ENCODE measurements around the gene RNF5.
A peak's percentile ranks its signal among the peaks of the same experiment; 100 is the strongest.
"Not testable (repeated sequence)": the region's sequence is repeated elsewhere in the genome, so short reads cannot be mapped to it uniquely, and the experiment has no call there.

RNF5 gene, protein sequence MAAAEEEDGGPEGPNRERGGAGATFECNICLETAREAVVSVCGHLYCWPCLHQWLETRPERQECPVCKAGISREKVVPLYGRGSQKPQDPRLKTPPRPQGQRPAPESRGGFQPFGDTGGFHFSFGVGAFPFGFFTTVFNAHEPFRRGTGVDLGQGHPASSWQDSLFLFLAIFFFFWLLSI

DNA sequence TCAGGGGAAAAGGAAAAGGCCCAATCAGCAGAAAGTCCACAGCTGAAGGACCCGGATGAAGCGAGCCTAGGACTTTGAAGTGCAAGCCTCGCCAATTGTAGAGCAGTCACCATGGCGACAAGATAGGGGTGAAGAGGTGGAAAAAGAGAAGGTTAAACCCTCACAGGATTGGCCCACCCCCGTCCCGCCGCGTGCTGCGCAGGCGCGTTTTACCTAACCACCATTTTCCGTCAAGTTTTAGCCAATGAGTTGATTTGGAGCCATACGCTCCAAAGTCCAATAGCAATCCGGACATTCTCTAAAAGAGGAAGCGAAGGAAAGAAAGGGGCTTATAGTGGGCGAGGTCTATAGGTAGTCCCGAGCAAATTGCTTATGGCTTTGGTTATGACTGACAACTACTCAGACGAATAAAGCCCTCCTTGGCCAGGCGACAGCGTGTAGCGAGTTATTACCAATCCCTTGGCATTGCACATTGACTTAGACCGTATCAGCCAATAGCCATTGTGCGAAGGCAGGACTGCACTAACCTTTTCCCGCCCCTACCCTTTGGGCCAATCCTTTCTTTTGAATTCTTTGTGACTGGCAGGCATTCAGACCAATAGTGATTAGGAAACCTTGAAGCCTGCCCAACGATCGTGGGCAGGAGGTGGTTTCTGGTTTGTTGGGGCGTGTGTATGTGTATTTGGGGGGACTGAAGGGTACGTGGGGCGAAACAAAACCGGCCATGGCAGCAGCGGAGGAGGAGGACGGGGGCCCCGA, at the start of gene RNF5:
Gene RNF5 (plus strand): TSS at position 618 of the 759 bp plus-strand sequence. CDS start 107 bp downstream, at position 725.
- Mint-ChIP-seq H3K4me1 (peaks cover 79% of the 10 kb centered on the region), H3K9me3 (no peaks in the 10 kb centered on the region), H3K27me3 (no peaks in the 10 kb centered on the region), H3K27ac (peak within 1 kb of the TSS; percentile 98), H3K36me3 (peaks cover 7% of the 10 kb centered on the region), H3K4me3 (peak within 1 kb of the TSS; percentile 93)

DNA sequence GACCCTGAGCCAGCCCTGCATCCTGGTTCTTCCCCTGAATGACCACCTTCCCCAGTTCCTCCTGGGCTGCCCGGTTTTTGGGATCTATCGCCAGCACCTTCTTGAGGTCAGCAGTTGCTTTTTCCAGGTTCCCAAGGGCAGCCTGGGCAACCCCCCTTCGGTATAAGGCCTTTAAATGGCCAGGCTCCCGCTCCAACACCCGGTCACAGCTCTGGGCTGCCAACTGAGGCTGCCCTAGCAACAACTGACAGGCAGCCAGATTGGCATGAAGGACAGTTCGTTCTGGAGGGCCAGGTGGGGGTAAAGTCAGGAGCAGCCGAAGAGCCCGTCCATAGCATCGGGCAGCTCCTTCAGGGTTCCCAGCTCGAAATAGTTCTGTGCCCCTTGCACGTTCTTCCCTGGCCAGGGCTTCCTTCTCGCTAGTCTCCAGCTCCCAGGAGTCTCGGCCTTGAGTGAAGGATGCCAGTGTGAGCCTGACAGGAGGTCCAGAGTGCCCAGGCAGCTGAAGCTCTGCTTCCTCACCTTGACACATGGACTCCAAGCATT, 49.4 kb upstream of the RNF5 start:
- H3K27ac Mint-ChIP-seq: peak overlapping the region; percentile 30
- H3K4me3 Mint-ChIP-seq: peak overlapping the region; percentile 99
- H3K27me3 Mint-ChIP-seq: no peaks in the 10 kb centered on the region
- no peaks in the 10 kb centered on the region for H3K9me3 Mint-ChIP-seq
- peaks cover 7% of the 10 kb centered on the region for H3K36me3 Mint-ChIP-seq
- peaks cover 48% of the 10 kb centered on the region for H3K4me1 Mint-ChIP-seq

- Mint-ChIP-seq H3K27me3 (no peaks in the 10 kb centered on the region), H3K4me3 (peak overlapping the region; percentile 99), H3K4me1 (peaks cover 42% of the 10 kb centered on the region)
These were observed 48.7 kb upstream of the RNF5 start for GRCh38 chr6:32129297-32130088.

DNA sequence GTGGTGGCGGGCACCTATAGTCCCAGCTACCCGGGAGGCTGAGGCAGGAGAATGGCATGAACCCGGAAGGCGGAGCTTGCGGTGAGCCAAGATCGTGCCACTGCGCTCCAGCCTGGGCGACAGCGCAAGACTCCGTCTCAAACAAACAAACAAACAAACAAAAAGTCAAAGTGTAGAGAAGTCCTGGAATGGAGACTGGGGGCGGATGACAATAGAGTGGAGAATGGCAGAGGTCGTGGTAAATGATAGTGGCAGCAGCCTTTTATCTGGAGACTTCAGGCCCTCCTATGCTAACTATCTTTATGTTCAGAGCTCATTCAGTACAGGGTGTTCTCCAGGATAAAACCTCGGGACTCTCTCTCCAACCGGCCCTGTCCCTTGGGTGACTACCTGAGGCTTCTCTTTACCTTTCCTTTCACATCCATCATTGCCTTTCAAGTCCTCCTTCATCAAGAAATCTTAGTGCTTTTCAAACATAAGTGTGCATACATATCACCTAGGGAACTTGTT, 46.7 kb upstream of the RNF5 start:
- Mint-ChIP-seq H3K4me3 (peak overlapping the region; percentile 19), H3K27ac (peak overlapping the region; percentile 23), H3K4me1 (peaks cover 32% of the 10 kb centered on the region)

More at GRCh38 chr6:32129297-32130088, 48.7 kb upstream of the RNF5 start:
- Mint-ChIP-seq H3K27ac (peak overlapping the region; percentile 90), H3K36me3 (peaks cover 3% of the 10 kb centered on the region), H3K9me3 (no peaks in the 10 kb centered on the region)

DNA sequence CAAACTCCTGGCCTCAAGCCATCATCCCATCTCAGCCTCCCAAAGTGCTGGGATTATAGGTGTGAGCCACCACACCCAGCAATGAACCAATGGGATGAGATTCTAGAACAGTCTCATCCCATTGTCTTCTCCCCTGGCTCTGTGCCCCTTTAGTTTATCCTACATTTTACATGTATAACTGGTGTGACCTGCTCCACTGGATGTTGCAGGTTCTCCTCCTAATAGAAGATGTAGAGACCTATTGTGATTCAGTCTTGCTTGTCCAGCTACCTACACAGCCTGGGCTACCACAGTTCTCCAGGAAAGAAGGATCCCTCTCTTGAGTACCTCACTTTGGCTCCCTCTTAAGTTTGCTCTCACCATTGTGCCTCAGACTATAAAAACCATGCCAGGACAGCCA, 46.1 kb upstream of the RNF5 start:
- no peak overlapping the region for H3K27ac Mint-ChIP-seq
- H3K9me3 Mint-ChIP-seq: no peaks in the 10 kb centered on the region
- H3K4me1 Mint-ChIP-seq: peaks cover 25% of the 10 kb centered on the region

More for the DNA sequence above, 46.7 kb upstream of the RNF5 start:
- H3K27me3 Mint-ChIP-seq: no peaks in the 10 kb centered on the region
- no peaks in the 10 kb centered on the region for H3K36me3 Mint-ChIP-seq
- H3K9me3 Mint-ChIP-seq: no peaks in the 10 kb centered on the region

GRCh38 chr6:32133786-32134185, 44.4 kb upstream of the RNF5 start:
- Mint-ChIP-seq H3K27me3 (no peaks in the 10 kb centered on the region), H3K4me3 (no peak overlapping the region), H3K4me1 (peaks cover 12% of the 10 kb centered on the region), H3K9me3 (no peaks in the 10 kb centered on the region), H3K36me3 (no peaks in the 10 kb centered on the region), H3K27ac (no peak overlapping the region)

More for the DNA sequence above, 46.1 kb upstream of the RNF5 start:
- Mint-ChIP-seq H3K27me3 (no peaks in the 10 kb centered on the region), H3K36me3 (no peaks in the 10 kb centered on the region), H3K4me3 (no peak overlapping the region)

DNA sequence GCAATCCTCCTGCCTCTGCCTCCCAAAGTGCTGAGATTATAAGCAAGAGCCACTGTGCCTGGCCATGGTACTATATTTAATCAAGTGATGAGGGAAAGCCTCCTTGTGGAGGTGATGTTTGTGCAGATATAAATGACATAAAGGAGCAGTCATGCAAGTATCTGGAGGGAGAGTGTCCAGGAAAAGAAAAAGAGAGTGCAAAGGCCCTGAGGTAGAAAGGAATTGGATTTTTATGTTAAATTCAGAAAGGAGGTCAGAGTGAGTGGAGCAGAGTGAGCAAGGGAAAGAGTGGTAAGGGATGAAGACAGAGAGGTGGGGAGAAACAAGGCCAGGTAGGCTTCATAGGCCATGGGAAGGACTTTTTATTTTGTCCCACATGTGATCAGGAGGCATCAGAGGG, 40.8 kb upstream of the RNF5 start:
- Mint-ChIP-seq H3K9me3 (no peaks in the 10 kb centered on the region), H3K4me3 (no peak overlapping the region), H3K27me3 (no peaks in the 10 kb centered on the region), H3K36me3 (no peaks in the 10 kb centered on the region), H3K27ac (no peak overlapping the region), H3K4me1 (no peaks in the 10 kb centered on the region)

GRCh38 chr6:32139590-32139989, 38.6 kb upstream of the RNF5 start:
- H3K4me3 Mint-ChIP-seq: no peak overlapping the region
- no peaks in the 10 kb centered on the region for H3K36me3 Mint-ChIP-seq
- H3K9me3 Mint-ChIP-seq: no peaks in the 10 kb centered on the region
- no peak overlapping the region for H3K27ac Mint-ChIP-seq
- no peaks in the 10 kb centered on the region for H3K4me1 Mint-ChIP-seq
- H3K27me3 Mint-ChIP-seq: no peaks in the 10 kb centered on the region

- no peaks in the 10 kb centered on the region for H3K9me3 Mint-ChIP-seq
- H3K4me1 Mint-ChIP-seq: no peaks in the 10 kb centered on the region
- peak overlapping the region; percentile 2 for H3K27ac Mint-ChIP-seq
- no peaks in the 10 kb centered on the region for H3K27me3 Mint-ChIP-seq
- no peak overlapping the region for H3K4me3 Mint-ChIP-seq
- no peaks in the 10 kb centered on the region for H3K36me3 Mint-ChIP-seq
These were observed 37.7 kb upstream of the RNF5 start for GRCh38 chr6:32140420-32141046.

- H3K9me3 Mint-ChIP-seq, H3K36me3 Mint-ChIP-seq, H3K4me3 Mint-ChIP-seq, H3K27ac Mint-ChIP-seq, H3K27me3 Mint-ChIP-seq: not testable (repeated sequence)
- H3K4me1 Mint-ChIP-seq: peaks cover 12% of the 10 kb centered on the region
These were observed 34.0 kb upstream of the RNF5 start for GRCh38 chr6:32144238-32144637.

- peaks cover 3% of the 10 kb centered on the region for H3K27me3 Mint-ChIP-seq
- H3K4me3 Mint-ChIP-seq: no peak overlapping the region
These were observed 31.9 kb upstream of the RNF5 start for GRCh38 chr6:32146287-32146686.

GRCh38 chr6:32146687-32147086, 31.5 kb upstream of the RNF5 start:
- Mint-ChIP-seq H3K4me1 (peaks cover 28% of the 10 kb centered on the region), H3K9me3 (no peaks in the 10 kb centered on the region), H3K36me3 (no peaks in the 10 kb centered on the region), H3K4me3 (no peak overlapping the region), H3K27ac (no peak overlapping the region), H3K27me3 (peaks cover 4% of the 10 kb centered on the region)

More at GRCh38 chr6:32146287-32146686, 31.9 kb upstream of the RNF5 start:
- H3K36me3 Mint-ChIP-seq: no peaks in the 10 kb centered on the region
- H3K9me3 Mint-ChIP-seq: no peaks in the 10 kb centered on the region
- no peak overlapping the region for H3K27ac Mint-ChIP-seq
- peaks cover 26% of the 10 kb centered on the region for H3K4me1 Mint-ChIP-seq

DNA sequence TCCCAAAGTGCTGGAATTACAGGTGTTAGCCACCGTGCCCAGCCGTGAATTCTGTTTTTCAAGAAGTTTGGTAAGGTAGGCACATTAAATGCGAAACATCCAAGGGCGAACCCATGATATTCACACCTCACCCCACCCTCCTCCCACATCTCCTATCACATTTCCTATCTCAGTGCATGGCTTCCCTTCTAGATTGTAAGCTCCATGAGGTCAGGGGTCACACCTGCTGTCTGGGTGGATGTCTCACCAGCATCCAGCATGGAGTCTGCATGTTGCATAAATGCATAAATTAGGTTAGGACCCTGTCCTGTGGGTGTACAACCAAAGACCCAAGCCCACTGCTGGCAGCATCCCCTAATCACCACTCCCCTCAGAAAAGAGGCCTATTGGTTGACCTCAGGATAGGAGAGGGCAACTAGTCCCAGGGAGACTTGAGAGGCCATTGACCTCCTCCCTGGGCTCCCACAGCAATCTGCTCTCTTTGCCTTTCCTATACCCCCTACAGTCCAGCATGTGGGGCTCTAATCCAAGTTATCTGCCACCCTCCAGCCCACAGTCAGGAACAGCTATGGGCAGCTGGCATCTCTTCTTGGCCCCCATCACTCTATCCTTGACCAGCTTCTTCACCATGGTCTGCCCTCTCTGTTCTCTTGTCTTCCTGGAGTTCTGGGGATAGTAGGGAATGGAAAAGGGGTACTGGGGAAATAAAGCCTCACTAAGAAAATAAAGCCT, 30.6 kb upstream of the RNF5 start:
- Mint-ChIP-seq H3K36me3 (no peaks in the 10 kb centered on the region), H3K4me3 (no peak overlapping the region), H3K27ac (no peak overlapping the region), H3K4me1 (peaks cover 36% of the 10 kb centered on the region), H3K27me3 (peaks cover 4% of the 10 kb centered on the region), H3K9me3 (no peaks in the 10 kb centered on the region)

- Mint-ChIP-seq H3K27ac (peak overlapping the region; percentile 25), H3K4me1 (peaks cover 45% of the 10 kb centered on the region), H3K4me3 (peak overlapping the region; percentile 84), H3K27me3 (peaks cover 4% of the 10 kb centered on the region), H3K9me3 (no peaks in the 10 kb centered on the region), H3K36me3 (no peaks in the 10 kb centered on the region)
These were observed 29.7 kb upstream of the RNF5 start for GRCh38 chr6:32148289-32149091.

Measured in activated naive CD4-positive, alpha-beta T cell treated with anti-CD3 and anti-CD28 coated beads, Interleukin-2, amount 50 U/mL, for 24 hours (primary cell).